NCI-H345 (cell line): ENCODE data around the gene CHMP1B.

Experiments
- DNase-seq: peaks from one replicate; lab custom pipeline; 2025; lab: John Stamatoyannopoulos, UW

CHMP1B gene

GRCh38 chr18:11902522-11903292 lies 51.5 kb downstream of the CHMP1B start:
- DNase-seq: no peak
